ENCODE measurements around the gene DYSF. TPM values are rescaled to one million over a fixed set of nuclear protein-coding genes. Genes with fewer than 3 reads are reported as not detected.

Gene DYSF
- total RNA-seq, 1 experiment from 2014 or later: 0.31 TPM

DNA sequence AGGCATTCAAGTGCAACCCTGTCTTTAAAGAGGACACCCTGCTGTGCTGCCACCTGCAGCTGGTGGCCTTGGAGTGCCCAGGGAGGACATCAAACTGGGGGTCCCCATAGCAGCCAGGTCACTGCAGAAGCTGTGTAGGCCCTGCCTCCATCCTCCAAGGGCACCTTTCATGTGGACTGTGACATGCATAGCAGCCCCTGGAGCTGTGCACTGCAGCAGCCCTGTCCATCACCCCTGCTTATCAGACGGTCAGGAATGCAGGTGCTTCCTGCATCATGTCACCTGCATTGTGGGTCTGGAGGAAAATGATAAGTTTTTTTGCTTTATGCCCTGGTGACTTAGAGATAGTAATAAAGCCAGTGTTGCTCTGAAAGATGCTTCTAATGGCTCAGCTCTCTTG is 155.7 kb downstream of the DYSF start:
- no peaks in the 10 kb centered on the region for H3K36me3 ChIP-seq (ENCODE audit: control insufficient read depth, insufficient read depth, low read length)
- intact Hi-C loops (cut with micrococcal nuclease; ENCODE audit: unreplicated experiment): no loop called here
- H3K27me3 ChIP-seq (ENCODE audit: control insufficient read depth, insufficient read depth, low read length): peaks cover 2% of the 10 kb centered on the region; the same call in 1 of the 2 replicates
- in situ Hi-C loops (cut with HindIII; ENCODE audit: low pct_unique_long_range_greater_than_20kb, low sequenced_read_pairs): no loop called here
- H3K27ac ChIP-seq (ENCODE audit: low read length): no peak overlapping the region
- ATAC-seq: no peak
- ChIA-PET CTCF (no interaction called here), POLR2A (no interaction called here)
- TF ChIP-seq SIN3A (IDR thresholded peaks at IDR 0.05; ENCODE audit: borderline replicate concordance, insufficient read depth, low read depth, low read length): no peak
- TF ChIP-seq, protein P1, sequence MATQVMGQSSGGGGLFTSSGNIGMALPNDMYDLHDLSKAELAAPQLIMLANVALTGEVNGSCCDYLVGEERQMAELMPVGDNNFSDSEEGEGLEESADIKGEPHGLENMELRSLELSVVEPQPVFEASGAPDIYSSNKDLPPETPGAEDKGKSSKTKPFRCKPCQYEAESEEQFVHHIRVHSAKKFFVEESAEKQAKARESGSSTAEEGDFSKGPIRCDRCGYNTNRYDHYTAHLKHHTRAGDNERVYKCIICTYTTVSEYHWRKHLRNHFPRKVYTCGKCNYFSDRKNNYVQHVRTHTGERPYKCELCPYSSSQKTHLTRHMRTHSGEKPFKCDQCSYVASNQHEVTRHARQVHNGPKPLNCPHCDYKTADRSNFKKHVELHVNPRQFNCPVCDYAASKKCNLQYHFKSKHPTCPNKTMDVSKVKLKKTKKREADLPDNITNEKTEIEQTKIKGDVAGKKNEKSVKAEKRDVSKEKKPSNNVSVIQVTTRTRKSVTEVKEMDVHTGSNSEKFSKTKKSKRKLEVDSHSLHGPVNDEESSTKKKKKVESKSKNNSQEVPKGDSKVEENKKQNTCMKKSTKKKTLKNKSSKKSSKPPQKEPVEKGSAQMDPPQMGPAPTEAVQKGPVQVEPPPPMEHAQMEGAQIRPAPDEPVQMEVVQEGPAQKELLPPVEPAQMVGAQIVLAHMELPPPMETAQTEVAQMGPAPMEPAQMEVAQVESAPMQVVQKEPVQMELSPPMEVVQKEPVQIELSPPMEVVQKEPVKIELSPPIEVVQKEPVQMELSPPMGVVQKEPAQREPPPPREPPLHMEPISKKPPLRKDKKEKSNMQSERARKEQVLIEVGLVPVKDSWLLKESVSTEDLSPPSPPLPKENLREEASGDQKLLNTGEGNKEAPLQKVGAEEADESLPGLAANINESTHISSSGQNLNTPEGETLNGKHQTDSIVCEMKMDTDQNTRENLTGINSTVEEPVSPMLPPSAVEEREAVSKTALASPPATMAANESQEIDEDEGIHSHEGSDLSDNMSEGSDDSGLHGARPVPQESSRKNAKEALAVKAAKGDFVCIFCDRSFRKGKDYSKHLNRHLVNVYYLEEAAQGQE (IDR thresholded peaks at IDR 0.05; ENCODE audit: insufficient read depth in 1 of 2, low read depth in 2 of 2, low read length in 1 of 2): no peak
- TF ChIP-seq, protein P2, sequence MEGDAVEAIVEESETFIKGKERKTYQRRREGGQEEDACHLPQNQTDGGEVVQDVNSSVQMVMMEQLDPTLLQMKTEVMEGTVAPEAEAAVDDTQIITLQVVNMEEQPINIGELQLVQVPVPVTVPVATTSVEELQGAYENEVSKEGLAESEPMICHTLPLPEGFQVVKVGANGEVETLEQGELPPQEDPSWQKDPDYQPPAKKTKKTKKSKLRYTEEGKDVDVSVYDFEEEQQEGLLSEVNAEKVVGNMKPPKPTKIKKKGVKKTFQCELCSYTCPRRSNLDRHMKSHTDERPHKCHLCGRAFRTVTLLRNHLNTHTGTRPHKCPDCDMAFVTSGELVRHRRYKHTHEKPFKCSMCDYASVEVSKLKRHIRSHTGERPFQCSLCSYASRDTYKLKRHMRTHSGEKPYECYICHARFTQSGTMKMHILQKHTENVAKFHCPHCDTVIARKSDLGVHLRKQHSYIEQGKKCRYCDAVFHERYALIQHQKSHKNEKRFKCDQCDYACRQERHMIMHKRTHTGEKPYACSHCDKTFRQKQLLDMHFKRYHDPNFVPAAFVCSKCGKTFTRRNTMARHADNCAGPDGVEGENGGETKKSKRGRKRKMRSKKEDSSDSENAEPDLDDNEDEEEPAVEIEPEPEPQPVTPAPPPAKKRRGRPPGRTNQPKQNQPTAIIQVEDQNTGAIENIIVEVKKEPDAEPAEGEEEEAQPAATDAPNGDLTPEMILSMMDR (IDR thresholded peaks at IDR 0.05): no peak
- no peak for TF ChIP-seq TCF7L2 (IDR thresholded peaks at IDR 0.05; ENCODE audit: low read depth, low read length)
- no peak for TF ChIP-seq POLR2AphosphoS5 (IDR thresholded peaks at IDR 0.05; ENCODE audit: low read depth, low read length)
- H3K4me1 ChIP-seq (ENCODE audit: control insufficient read depth, insufficient read depth, low read length): no peaks in the 10 kb centered on the region
- no TSS peak for BruUV-seq (replicated peaks)
- no peak overlapping the region for H3K4me3 ChIP-seq (ENCODE audit: low read depth in 2 of 2, low read length in 2 of 2)
- no peaks in the 10 kb centered on the region for H3K9me3 ChIP-seq (ENCODE audit: control insufficient read depth, insufficient read depth, low read depth, low read length)
- no peak for DNase-seq (ENCODE audit: low read depth, low spot score)

DNA sequence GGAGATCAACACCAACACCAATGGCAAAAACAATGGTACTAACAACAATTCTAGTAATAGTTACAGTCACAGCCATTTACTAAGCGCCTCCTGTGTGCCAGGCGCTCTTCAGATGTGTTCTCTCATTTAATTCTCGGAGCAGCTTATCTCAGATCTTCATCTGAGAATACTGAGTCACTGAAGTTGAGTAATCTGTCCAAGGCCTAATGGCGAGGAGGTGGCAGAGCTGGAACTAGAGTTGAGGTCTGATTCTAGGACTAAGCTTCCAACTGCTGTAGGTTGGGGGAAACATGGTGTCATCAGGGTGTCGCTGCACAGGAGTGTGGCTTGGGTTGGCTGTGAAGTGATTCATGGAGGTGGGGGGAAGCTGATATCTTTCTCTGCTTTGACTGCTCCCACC is 156.1 kb downstream of the DYSF start:
- intact Hi-C loops (cut with micrococcal nuclease; ENCODE audit: unreplicated experiment) (no loop called here), in situ Hi-C loops (cut with HindIII; ENCODE audit: low pct_unique_long_range_greater_than_20kb, low sequenced_read_pairs) (no loop called here)
- H3K27me3 ChIP-seq (ENCODE audit: control insufficient read depth, insufficient read depth, low read length): peaks cover 2% of the 10 kb centered on the region; the same call in 1 of the 2 replicates
- TF ChIP-seq, protein P2 (IDR thresholded peaks at IDR 0.05): no peak
- H3K4me1 ChIP-seq (ENCODE audit: control insufficient read depth, insufficient read depth, low read length): no peaks in the 10 kb centered on the region
- ChIA-PET CTCF (no interaction called here), POLR2A (no interaction called here)
- no peak for DNase-seq (ENCODE audit: low read depth, low spot score)
- no peak for ATAC-seq
- H3K36me3 ChIP-seq (ENCODE audit: control insufficient read depth, insufficient read depth, low read length): no peaks in the 10 kb centered on the region
- H3K4me3 ChIP-seq (ENCODE audit: low read depth in 2 of 2, low read length in 2 of 2): no peak overlapping the region
- no TSS peak for BruUV-seq (replicated peaks)
- H3K27ac ChIP-seq (ENCODE audit: low read length): no peak overlapping the region
- H3K9me3 ChIP-seq (ENCODE audit: control insufficient read depth, insufficient read depth, low read depth, low read length): no peaks in the 10 kb centered on the region
